ENCODE measurements around the gene BTG3.

Gene BTG3

DNA sequence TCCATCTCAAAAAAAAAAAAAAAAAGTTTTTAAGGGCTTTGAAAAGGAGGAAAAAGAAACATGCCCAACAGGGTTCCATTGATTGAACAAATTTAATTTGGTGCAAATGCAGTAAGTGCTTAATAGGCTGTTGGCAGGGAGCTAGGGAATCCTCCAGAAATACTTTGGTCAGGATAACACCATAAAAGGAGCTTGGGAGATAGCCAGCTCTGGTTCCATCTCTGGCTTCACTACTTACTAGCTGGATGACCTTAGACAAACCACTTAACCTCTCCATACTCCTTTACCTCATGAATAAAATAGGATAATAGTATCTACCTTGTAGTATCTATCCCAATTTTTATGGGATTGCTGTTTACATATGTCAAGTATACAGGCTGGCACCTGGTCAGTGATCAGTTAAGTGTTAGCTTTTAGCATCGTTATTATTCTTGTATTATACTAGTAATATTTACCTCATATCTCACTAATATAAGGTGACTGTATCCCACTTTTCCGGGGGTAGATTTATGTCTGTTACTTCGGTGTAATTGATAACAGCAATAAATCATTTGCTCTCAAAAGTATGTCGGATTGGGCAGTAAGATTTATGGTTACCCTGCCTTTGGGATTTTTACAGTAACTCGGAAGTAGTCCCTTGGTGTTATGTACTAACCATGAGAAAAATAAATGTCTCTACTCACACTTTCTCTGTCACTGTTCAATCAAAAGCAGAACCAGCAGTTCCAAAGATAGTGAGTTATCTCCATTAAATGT lies 36.4 kb downstream of the BTG3 start:
- FAIRE-seq (no peak), DNase-seq (ENCODE audit: insufficient read length, low spot score) (no peak)
- TF ChIP-seq POLR2A (IDR thresholded peaks at IDR 0.05; ENCODE audit: low read depth, low read length), result no peak

DNA sequence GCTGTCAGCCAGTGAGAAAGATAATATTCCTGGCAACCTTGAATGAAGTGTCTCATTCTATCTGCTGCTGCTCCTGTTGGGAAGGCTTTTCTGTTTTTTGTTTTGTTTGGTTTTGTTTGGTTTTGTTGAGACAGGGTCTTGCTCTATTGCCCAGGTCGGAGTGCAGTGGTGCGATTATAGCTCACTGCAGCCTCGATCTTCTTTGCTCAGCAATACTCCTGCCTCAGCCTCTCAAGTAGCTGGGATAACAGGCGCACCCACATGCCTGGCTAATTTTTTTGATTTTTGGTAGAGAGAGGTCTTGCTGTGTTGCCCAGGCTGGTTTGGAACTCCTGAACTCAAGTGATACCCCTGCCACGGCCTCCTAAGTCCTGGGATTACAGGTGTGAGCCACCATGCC lies 37.6 kb downstream of the BTG3 start:
- no peak for TF ChIP-seq POLR2A (IDR thresholded peaks at IDR 0.05; ENCODE audit: low read depth, low read length)
- FAIRE-seq (no peak), DNase-seq (ENCODE audit: insufficient read length, low spot score) (no peak)

DNA sequence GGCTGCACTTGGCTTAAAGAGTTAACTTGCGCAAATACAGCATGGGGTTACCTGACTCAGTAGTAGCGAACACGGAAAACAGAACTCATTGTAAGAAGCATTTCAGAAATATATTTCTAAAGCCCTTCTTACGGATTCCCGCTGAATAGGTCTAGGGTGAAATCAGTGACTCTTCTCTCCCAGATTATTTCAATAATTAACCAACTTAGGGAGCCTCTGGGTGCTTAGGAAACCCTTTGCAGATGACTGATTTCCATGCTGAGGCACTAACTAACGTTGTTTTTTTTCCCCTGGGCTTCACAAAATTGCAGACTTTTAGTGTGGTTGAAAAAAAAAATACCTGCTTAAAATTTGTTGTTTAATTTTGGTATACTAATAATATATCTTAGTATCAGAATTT lies 40.3 kb downstream of the BTG3 start:
- no peak for TF ChIP-seq POLR2A (IDR thresholded peaks at IDR 0.05; ENCODE audit: low read depth, low read length)
- FAIRE-seq (no peak), DNase-seq (ENCODE audit: insufficient read length, low spot score) (no peak)

DNA sequence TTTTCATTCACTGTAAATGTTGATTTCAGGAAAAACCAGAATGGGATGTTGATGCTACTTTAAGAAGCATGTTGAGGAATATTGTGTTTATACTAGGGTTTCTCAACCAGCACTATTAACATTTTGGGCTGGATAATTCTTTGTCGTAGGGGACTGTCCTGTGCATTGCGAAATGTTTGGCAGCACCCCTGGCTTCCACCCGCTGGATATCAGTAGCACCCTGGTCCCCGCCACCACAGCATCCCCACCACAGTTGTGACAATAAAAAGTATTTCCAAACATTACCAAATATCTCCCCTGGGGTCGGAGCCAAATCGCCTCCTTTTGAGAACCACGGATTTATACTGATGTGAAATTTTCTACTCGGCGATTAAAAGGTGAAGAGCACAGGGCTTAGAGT lies 41.9 kb downstream of the BTG3 start:
- no peak for DNase-seq (ENCODE audit: insufficient read length, low spot score)
- FAIRE-seq, result no peak
- TF ChIP-seq POLR2A (IDR thresholded peaks at IDR 0.05; ENCODE audit: low read depth, low read length), result no peak

DNA sequence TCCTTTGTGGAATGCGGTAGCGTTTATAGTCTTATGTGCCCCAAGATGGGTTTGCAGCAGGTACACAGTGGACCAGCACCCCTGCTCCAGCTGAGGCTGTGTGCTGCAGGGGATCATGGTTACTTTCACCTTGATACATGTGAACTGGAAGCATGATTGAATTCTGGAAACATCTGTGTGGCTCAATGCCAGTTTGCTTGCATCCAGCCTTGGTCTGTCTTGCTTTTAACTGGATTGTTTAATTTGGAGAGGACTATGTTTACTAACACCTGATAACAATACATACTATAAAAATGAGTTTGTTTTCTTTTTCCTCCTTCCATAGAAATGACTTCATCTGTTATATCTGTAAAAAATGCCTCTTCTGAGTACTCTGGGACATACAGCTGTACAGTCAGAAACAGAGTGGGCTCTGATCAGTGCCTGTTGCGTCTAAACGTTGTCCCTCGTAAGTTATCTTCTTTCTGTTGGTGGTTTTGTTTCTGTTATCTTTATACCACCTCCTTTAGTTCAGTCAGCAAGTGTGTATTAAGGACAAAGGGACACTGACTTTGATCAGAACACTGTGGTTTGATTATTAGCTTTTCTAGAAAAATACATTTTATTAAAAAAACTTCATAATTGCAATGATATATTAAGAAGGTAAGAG lies 52.2 kb downstream of the BTG3 start:
- no peak for TF ChIP-seq POLR2A (IDR thresholded peaks at IDR 0.05; ENCODE audit: low read depth, low read length)
- DNase-seq (ENCODE audit: insufficient read length, low spot score) (no peak), FAIRE-seq (no peak)

DNA sequence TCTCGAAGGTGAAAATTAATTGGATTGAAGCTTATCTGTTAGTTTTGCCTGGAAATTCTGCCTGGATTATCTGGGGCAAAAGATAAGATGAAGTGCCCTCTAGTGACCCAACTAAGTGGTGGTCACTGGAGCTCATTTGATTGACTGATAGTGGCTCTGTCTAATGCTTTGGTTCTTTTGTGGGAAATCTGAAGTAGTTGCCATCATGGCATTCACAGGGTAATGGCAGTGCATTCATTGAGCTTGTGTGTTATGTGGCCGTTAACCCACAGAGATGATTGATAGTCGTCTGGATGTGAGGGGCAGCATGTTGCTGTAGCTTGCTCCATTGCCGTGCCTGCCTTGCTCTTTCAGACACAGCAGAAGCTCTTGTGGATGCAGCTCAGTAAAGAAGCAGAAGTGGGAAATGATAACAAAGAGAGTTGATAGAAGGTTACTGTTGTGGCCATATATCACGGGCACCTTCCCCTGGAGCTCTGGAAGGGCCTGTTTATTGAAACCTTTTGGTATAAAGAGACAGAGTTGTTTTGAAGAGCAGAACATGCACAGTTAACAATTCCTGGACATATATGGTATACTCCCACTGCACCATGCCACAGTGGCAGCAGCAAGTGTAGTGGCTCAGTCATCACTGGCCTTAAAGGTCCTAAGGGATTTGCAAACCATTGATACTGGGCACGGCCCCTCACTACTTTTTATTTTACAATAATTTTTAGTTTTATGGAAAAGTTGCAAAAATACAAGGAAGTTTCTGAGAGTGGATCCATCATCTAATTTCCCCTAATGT lies 57.8 kb downstream of the BTG3 start:
- FAIRE-seq (peak; percentile 50), DNase-seq (ENCODE audit: insufficient read length, low spot score) (no peak)

DNA sequence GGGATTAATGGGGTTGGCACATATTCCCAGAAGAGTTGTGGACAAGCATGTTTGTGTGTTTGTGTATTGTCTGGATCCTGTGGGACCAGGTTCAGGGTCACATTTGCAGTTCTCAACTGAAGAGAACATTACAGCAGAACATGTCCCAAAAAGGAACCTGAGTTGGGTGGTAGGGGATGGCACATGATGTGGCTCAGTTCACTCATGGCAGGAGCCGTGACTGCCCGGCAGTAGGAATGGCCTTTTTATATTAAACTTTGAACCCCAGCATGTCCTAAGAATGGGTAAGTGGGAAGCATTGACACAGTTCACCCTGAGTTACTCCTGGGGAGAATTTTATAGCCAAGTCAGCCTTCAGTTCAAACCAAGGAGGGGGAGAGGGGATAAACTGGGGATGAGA lies 58.6 kb downstream of the BTG3 start:
- FAIRE-seq, result no peak
- DNase-seq (ENCODE audit: insufficient read length, low spot score), result no peak
- no peak for TF ChIP-seq POLR2A (IDR thresholded peaks at IDR 0.05; ENCODE audit: low read depth, low read length)

More for the DNA sequence above, 57.8 kb downstream of the BTG3 start:
- no peak for TF ChIP-seq POLR2A (IDR thresholded peaks at IDR 0.05; ENCODE audit: low read depth, low read length)

DNA sequence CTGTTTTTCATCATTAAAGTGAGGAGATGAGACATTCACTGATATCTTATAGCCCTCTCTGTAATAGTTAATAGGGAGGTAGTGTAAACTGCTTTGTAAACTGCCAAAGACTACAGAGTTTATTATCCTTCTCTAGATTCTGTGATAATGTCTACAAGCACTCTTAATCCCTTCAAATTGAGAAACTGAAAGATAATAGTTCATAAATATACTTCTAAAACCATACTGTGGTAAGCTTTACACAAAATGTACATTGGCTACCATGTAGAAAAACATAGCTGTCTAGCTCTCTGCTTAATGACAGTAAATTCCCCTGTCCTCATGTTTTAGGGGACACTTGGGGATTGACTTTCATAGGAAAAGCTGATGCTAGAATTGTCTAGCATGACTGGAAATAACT lies 60.3 kb downstream of the BTG3 start:
- DNase-seq (ENCODE audit: insufficient read length, low spot score) (no peak), FAIRE-seq (no peak)
- no peak for TF ChIP-seq POLR2A (IDR thresholded peaks at IDR 0.05; ENCODE audit: low read depth, low read length)

DNA sequence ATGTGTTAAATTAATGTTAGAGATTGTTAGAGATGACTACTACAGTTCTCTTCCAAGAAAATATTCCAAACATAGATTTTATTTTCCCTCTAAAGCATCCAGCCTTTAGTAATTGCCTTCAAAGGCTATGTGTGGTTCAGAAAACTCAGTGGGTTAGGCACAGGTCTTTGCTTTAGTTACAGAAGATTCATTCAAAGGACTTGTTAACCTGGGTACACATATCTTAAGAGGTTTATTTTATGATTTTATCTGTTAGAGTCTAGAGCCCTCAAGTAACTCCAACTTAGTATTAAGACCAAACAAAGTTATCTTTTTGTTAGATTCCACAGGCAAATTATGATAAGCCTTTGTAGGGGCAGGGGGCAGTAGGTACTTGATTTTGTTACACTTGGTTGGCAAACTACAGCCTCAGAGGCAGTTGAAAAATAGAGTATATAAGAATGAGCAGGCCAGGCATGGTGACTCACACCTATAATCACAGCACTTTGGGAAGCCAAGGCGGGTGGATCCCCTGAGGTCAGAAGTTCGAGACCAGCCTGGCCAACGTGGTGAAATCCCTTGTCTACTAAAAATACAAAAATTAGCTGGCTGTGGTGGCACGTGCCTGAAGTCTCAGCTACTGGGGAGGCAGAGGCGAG lies 61.9 kb downstream of the BTG3 start:
- TF ChIP-seq POLR2A (IDR thresholded peaks at IDR 0.05; ENCODE audit: low read depth, low read length), result no peak
- DNase-seq (ENCODE audit: insufficient read length, low spot score) (no peak), FAIRE-seq (no peak)

DNA sequence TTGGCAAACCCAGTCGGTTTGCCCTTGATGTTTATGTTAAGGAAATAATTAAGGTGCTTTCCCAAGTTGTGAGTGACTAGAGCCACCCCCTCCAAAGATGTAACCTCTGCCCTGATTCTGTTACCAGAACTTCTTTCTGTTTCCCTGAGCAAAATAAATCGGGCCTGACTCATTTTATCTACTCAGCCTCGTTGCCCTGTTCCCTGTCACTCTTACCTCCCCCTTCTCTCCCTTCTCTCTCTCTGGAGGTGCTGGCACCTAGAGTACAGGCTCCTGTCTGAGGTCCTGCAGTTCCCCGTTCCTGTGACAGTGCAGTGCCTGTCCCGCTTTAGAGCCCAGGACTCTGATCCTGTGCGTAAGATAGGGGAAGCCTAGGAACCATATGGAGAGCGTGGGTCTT lies 64.4 kb downstream of the BTG3 start:
- no peak for DNase-seq (ENCODE audit: insufficient read length, low spot score)
- no peak for FAIRE-seq
- TF ChIP-seq POLR2A (IDR thresholded peaks at IDR 0.05; ENCODE audit: low read depth, low read length), result no peak

DNA sequence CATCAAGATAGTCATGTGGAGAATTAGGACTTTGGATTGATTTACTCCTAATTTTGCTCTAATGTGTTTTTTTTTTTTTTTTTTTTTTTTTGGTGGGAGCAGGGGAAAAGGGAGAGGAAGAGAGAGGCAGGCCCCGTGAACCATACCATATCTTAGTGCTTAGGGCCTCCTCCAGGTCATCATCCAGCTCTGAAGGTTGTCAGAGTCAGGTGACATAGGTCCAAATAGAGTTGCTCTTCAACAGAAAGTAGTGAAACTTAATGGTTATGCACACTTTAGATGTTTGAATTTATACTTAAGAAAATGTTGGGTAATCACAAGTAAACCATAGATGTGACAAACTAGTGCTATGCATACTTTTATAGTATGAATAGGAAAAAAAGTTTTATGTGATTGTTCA lies 67.7 kb downstream of the BTG3 start:
- DNase-seq (ENCODE audit: insufficient read length, low spot score), result no peak
- TF ChIP-seq POLR2A (IDR thresholded peaks at IDR 0.05; ENCODE audit: low read depth, low read length), result no peak
- FAIRE-seq, result no peak

Measured in H54 (cell line).